ENCODE measurements around the gene MCCC1. TPM values are rescaled to one million over a fixed set of nuclear protein-coding genes. Genes with fewer than 3 reads are reported as not detected.
"Not testable (repeated sequence)": the region's sequence is repeated elsewhere in the genome, so short reads cannot be mapped to it uniquely, and the experiment has no call there.

The MCCC1 gene
- total and polyA plus RNA-seq, 8 donors = 16.5 to 83.9 (median 42.6) TPM

DNA sequence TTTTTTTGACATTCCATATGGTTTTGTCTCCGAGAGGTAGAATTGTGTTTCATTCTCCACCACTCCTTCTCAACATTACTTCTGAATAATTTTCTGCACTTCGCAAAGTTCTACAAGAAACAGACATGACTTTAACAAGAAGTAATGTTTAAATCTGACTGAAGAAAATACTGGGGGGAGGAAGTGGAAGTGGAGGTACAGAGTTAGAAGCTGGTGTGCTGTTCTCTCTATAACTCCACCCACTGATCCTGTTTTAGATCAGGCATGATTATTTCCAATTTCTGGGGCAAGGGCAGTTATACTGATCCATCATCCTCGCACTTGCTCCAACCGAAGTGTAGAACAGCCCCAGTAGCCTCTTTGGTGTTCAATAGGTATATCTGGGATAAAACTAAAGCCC lies 9.2 kb upstream of the MCCC1 start:
- no peaks in the 10 kb centered on the region for H3K27me3 ChIP-seq
- no peaks in the 10 kb centered on the region for H3K9me3 ChIP-seq
- DNase-seq = no peak
- H3K4me1 ChIP-seq = peaks cover 12 to 21% (median 20%) of the 10 kb centered on the region in 4 donors
- intact Hi-C loops (cut with DNase I; ENCODE audit: low total_unique reads) = no loop called here
- 73 to 80% (median 78%) methylated on average over 4 of the region's 4 CpGs for WGBS, 5 donors
- peak overlapping the region in 4 of 5 donors; percentile 6 to 73 (median 40) for H3K27ac ChIP-seq
- no peaks in the 10 kb centered on the region for H3K36me3 ChIP-seq
- H3K4me3 ChIP-seq = no peak overlapping the region
- no peak for TF ChIP-seq POLR2AphosphoS5 (IDR thresholded peaks at IDR 0.05)
- TF ChIP-seq POLR2A (IDR thresholded peaks at IDR 0.05) = no peak
- TF ChIP-seq, protein P1, sequence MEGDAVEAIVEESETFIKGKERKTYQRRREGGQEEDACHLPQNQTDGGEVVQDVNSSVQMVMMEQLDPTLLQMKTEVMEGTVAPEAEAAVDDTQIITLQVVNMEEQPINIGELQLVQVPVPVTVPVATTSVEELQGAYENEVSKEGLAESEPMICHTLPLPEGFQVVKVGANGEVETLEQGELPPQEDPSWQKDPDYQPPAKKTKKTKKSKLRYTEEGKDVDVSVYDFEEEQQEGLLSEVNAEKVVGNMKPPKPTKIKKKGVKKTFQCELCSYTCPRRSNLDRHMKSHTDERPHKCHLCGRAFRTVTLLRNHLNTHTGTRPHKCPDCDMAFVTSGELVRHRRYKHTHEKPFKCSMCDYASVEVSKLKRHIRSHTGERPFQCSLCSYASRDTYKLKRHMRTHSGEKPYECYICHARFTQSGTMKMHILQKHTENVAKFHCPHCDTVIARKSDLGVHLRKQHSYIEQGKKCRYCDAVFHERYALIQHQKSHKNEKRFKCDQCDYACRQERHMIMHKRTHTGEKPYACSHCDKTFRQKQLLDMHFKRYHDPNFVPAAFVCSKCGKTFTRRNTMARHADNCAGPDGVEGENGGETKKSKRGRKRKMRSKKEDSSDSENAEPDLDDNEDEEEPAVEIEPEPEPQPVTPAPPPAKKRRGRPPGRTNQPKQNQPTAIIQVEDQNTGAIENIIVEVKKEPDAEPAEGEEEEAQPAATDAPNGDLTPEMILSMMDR (IDR thresholded peaks at IDR 0.05) = no peak
- no peak for TF ChIP-seq EP300 (IDR thresholded peaks at IDR 0.05)

DNA sequence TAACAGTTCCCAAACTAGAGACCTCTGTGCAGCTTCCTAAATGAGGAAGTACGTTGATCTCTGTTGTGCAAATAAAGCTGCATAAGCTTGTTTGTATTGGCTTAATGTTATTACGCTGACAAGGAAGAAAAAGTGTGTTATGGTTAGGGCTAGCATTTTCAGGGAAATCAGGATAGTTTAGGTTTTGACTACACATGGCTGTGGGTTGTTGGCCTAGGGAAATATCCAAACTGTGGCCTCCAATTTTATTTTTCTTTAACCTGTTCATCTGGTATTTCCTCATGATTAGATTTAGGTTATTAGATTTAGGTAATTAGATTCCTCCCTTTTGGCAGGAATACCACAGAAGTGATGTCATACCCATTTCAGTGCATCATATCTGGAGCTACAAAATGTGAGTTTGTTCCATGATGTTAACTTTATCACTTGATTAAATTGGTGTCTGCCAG lies 8.7 kb upstream of the MCCC1 start:
- Histone ChIP-seq H3K9me3 (no peaks in the 10 kb centered on the region), H3K4me3 (no peak overlapping the region), H3K27me3 (no peaks in the 10 kb centered on the region), H3K27ac (peak overlapping the region in 4 of 5 donors; percentile 6 to 73 (median 40)), H3K36me3 (no peaks in the 10 kb centered on the region), H3K4me1 (peaks cover 12 to 21% (median 20%) of the 10 kb centered on the region in 4 donors)
- peak in 1 of 2 donors; percentile 57 for DNase-seq
- TF ChIP-seq POLR2AphosphoS5 (IDR thresholded peaks at IDR 0.05) (peak in 2 of 3 donors; percentile 23 to 40), POLR2A (IDR thresholded peaks at IDR 0.05) (no peak), EP300 (IDR thresholded peaks at IDR 0.05) (no peak)
- TF ChIP-seq, protein P1 (IDR thresholded peaks at IDR 0.05) = no peak
- intact Hi-C loops (cut with DNase I; ENCODE audit: low total_unique reads) = no loop called here
- WGBS, 5 donors = 7 to 20% (median 18%) methylated on average over 2 of the region's 2 CpGs

DNA sequence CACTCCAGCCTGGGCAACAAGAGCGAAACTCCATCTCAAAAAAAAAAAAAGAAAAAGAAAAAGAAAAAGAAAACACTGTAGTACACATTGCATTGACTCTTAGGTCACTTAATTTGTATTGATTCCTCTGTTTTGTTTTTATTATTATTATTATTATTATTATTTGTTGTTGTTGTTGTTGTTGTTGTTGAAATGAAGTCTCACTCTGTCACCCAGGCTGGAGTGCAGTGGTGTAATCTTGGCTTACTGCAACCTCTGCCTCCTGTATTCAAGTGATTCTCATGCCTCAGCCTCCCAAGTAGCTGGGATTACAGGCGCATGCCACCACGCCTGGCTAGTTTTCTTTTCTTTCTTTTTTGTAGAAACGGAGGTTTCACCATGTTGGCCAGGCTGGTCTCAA lies 8.1 kb upstream of the MCCC1 start:
- Histone ChIP-seq H3K4me1 (peaks cover 12 to 21% (median 20%) of the 10 kb centered on the region in 4 donors), H3K27ac (peak overlapping the region in 1 of 5 donors; percentile 73)
- intact Hi-C loops (cut with DNase I; ENCODE audit: low total_unique reads); H3K36me3 ChIP-seq; H3K4me3 ChIP-seq; DNase-seq; H3K27me3 ChIP-seq; H3K9me3 ChIP-seq: not testable (repeated sequence)
- 80 to 87% (median 83%) methylated on average over 4 of the region's 4 CpGs for WGBS, 5 donors

DNA sequence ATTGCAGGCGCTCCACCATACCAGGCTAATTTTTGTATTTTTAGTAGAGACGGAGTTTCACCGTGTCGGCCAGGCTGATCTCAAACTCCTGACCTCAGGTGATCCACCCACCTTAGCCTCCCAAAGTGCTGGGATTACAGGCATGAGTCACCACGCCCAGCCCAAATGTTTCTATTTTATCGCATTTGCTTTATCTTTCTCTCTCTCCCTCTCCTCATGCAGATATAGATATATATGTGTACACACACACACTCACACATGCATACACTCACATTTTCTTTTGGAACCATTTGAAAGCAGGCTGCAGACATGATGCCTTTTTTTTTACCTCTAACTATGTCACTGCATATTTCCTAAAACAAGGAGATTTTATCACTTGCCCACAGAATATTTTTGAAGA lies 7.3 kb upstream of the MCCC1 start:
- Histone ChIP-seq H3K4me1 (peaks cover 12 to 21% (median 20%) of the 10 kb centered on the region in 4 donors), H3K9me3 (no peaks in the 10 kb centered on the region), H3K4me3 (no peak overlapping the region), H3K27me3 (no peaks in the 10 kb centered on the region), H3K27ac (peak overlapping the region in 1 of 5 donors; percentile 15), H3K36me3 (no peaks in the 10 kb centered on the region)
- intact Hi-C loops (cut with DNase I; ENCODE audit: low total_unique reads) = no loop called here
- TF ChIP-seq POLR2A (IDR thresholded peaks at IDR 0.05) (no peak), EP300 (IDR thresholded peaks at IDR 0.05) (no peak), POLR2AphosphoS5 (IDR thresholded peaks at IDR 0.05) (peak in 2 of 3 donors; percentile 24 to 64)
- TF ChIP-seq, protein P1 (IDR thresholded peaks at IDR 0.05) = no peak
- no peak for DNase-seq
- 23 to 55% (median 33%) methylated on average over 6 of the region's 6 CpGs for WGBS, 5 donors

DNA sequence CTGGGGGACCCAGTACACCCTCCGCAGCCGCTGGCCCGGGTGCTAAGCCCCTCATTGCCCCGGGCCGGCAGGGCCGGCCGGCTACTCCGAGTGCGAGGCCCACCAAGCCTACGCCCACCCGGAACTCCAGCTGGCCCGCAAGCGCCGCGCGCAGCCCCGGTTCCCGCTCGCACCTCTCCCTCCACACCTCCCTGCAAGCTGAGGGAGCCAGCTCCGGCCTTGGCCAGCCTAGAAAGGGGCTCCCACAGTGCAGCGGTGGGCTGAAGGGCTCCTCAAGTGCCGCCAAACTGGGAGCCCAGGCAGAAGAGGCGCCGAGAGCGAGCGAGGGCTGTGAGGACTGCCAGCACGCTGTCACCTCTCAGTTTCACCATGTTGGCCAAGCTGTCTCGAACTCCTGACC lies 4.7 kb upstream of the MCCC1 start:
- H3K4me1 ChIP-seq = peaks cover 25 to 36% (median 29%) of the 10 kb centered on the region in 4 donors
- DNase-seq; H3K27ac ChIP-seq; H3K9me3 ChIP-seq; H3K27me3 ChIP-seq; intact Hi-C loops (cut with DNase I; ENCODE audit: low total_unique reads); H3K36me3 ChIP-seq; H3K4me3 ChIP-seq: not testable (repeated sequence)
- WGBS, 5 donors = 94 to 97% (median 96%) methylated on average over 9 to 28 of the region's 28 CpGs

DNA sequence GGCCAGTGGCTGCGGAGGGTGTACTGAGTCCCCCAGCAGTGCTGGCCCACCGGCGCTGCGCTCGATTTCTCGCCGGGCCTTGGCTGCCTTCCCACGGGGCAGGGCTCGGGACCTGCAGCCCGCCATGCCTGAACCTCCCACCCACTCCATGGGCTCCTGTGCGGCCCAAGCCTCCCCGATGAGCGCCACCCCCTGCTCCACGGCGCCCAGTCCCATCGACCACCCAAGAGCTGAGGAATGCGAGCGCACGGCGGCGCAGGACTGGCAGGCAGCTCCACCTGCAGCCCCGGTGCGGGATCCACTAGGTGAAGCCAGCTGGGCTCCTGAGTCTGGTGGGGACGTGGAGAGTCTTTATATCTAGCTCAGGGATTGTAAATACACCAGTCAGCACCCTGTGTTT lies 1.7 kb upstream of the MCCC1 start:
- DNase-seq; H3K27me3 ChIP-seq; H3K4me3 ChIP-seq; intact Hi-C loops (cut with DNase I; ENCODE audit: low total_unique reads); H3K9me3 ChIP-seq; H3K36me3 ChIP-seq: not testable (repeated sequence)
- Histone ChIP-seq H3K27ac (peak overlapping the region in 3 of 5 donors; percentile 92 to 93 (median 92)), H3K4me1 (peaks cover 10 to 38% (median 28%) of the 10 kb centered on the region in 4 donors)
- 96 to 100% (median 100%) methylated on average over 1 to 17 of the region's 24 CpGs for WGBS, 5 donors
